HG03442 (cell line): ENCODE measurements around the gene FAM240A.

Experiments used
- ATAC-seq: cut with Tn5 transposase; IDR thresholded peaks from one replicate; pipeline ENCODE4 v1.9.1; 2021; ENCODE audit warnings: mild to moderate bottlenecking, moderate library complexity; ENCODE audit not compliant: unreplicated experiment

The FAM240A gene

DNA sequence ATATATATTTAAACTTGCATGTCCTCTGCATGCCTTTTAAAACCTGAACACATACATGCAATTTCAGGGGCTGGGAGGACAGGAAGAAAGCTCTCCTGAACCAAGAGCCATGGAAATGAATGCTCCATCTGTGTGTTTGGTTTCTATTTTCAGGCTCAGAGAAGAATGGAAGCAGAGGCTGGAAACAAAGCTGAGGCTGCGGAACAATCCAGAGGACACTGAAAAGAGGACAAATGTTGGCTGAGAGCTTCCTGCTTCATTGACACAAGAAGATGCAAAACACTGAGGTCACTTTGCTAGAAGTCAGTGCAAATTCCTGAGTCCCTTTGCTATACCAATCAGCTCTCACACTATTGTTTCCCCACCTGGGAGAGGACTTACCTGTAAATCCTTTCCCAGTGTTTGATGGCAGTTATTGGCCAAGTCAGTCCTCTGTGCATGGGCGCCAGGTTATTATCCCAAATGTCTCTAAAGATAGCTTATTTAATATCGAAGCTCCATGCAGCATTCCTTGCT lies 12.7 kb downstream of the FAM240A start:
- ATAC-seq = no peak

DNA sequence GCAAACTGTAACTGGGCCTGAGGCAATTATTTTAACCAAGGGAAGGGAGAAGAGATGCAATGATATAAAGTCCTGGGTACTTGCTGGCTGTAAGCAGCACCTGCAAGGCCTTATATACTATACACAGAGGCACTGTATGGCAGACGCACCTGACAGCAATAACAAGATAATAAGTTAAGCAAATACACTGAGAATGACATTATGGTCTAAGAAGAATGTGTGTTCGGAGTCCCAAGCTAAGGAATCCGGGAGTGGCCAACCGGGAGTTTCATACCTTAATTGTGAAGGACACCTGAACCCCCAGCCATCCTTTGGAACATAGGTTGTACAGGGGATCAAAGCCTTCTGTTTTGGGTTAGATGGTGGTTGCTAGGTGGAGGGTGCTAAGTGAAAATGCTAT lies 13.7 kb downstream of the FAM240A start:
- no peak for ATAC-seq

DNA sequence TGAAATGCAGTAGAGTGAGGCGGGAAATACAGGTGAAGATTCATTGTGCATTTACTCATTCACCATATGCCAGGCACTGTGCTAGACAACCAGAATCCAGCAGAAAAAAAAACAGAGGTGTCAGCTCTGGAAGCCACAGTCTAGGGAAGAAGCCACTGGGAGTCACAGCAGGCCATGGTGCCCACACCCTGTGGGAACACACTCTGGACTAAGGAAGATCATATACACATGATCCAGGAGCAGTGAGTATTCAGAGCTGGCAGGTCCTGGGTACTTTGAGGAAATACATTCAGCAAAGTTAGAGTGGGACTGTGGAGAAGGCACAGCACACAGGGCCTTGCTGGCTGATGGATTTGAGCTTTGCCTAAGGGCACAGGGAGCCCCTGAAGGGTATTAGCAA lies 14.8 kb downstream of the FAM240A start:
- no peak for ATAC-seq

DNA sequence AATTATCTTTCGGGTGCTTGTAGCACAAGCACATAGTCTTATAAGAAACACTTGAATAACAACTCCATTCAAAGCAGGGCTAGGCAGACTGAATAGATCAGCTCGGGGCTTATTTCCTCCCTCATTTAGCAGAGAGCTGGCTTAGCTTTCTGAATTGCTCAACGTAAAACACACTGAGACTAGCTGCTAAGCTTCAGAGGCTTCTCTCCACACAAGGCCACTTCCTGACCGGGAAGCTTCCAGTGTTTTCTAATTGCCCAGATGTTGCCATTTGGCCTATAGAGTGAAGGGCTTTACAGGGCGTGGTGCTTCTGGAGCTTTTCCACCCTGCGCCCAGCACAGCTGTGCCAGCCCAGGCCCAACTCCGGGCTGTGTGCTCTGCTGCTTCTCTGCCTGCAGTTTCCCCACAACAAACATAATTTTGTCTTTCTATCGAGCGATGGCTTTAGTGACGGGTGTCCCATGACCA lies 16.6 kb downstream of the FAM240A start:
- no peak for ATAC-seq

DNA sequence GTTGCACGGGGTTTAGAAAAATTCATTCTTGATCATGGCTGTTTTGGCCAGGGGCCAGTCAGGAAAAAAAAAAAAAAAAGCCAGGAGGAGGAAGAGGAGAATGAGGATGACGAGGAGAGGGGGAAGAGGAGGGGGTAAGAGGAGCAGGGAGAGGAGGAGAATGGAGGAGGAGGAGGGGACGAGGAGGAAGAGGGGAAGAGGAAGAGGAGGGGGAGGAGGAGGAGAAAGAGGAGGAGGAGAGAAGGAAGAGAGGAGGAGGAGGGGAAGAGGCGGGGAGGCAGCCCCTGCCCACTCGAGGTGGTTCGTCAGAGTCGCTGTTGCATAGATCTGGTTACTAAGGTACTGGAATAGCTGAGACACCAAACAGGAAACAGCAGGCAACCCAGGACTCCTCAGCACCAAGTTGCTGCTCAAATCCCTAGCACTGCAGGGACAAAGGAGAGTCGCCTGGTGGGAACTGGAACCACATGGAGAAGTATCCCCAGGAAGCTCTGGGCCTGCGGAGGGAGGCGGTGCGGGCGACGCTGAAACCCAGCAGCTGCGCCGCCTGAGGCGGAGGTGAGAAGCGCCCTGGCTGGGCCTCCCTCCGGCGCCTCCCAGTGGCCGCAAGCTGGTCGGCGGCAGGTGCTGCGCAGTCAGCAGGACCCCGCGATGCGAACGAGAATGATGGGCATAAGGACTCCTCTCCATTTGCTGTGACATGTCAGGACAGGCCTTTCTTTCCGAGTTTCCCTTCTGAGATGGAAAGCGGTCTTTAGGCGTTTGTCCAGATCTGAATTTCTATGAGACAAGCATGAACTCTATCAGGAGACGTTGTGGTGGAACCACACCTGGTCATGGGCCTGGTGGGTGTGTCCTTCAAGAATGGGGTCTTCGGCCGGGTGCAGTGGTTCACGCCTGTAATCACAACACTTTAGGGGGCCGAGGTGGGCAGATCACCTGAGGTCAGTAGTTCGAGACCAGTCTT lies 17.5 kb downstream of the FAM240A start:
- ATAC-seq = peak; percentile 67

DNA sequence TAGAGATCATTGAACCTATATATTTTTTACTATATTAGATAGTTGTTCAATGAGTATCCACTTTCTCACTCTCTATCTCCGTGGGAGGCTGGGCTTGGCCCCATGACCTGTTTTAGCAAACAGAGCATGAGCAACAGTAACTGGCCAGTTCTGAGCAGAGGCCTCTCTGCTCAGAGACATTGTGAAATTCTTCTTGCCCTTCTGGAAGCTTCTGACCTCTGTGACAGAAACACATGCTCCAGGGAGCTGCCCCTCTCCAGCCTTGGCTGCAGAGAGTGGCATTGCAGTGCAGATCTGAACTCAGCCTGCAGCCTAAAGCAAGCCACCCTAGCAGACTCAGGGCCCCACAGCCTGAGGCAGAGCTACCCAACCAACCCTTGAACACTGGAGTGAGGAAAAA lies 20.5 kb downstream of the FAM240A start:
- ATAC-seq = no peak

DNA sequence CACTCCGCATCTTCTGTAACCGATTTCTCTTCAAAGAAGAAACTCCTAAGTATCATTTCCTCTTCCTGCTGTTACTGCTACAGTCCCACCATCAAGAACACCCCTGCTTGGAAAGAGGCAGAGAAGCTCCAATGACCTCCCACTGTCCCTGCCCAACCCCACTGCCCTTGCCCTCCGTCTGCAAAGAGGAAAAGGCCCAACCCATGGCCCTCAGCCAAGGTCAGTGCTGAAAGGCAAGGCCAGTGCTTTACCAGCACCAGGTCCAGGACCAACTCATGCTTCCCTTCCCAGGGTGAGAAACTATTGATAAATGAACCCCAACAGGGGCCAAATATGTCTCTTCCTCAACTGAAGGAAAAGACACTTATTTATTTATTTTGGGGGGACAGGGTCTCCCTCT lies 22.5 kb downstream of the FAM240A start:
- no peak for ATAC-seq

DNA sequence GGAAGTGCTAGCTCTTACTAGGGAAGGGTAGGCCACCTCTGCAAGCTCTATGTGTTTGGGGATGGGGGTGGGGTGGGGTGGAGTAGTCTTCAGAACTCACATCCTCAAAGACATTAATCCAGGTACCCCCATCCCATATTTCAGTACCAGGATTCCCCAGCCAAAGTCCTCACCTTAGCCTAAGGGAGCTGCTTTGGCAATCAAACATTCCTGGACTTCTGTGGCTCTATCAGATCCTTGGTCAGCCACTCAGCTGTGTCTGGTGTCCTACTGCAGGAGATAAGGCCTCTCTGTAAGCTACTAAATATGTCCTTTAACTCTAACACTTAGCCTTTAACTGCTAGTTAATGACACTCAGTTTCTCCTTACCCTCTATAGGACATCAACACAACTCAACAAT lies 26.9 kb downstream of the FAM240A start:
- ATAC-seq = no peak

DNA sequence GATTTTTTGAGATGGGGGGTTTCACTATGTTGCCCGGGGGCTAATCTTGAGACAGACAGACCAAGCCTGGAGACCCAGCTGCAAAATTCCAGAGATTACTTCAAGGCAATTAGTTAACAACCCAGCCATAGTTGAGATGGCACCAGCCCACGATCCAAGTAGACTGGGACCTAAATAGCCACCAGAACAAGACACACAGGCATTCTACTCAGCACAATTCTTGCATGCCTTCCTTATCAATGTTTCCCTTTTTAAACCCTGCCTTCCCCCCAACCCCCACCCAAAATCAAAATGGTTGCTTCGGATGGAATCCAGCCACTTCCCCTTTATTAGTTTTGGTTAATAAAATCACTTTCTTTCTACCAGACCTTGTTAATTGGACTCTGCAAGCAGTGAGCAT lies 28.6 kb downstream of the FAM240A start:
- ATAC-seq = no peak

DNA sequence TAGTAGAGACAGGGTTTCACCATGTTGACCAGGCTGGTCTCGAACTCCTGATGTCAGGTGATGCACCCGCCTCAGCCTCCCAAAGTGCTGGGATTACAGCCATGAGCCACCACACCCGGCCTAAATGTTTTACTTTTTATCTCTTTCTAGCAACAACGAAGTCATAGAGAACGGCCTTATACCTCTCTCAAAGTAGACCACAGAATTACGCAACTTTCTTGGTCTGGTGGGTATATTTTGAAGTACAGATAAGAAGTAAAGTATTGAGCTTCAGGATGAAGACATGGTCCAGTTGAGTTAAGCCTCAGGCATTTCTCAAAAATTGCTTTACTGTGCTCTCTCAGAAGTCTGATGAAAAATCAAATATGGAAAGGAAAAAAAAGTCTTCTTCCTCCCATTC lies 30.6 kb downstream of the FAM240A start:
- no peak for ATAC-seq

DNA sequence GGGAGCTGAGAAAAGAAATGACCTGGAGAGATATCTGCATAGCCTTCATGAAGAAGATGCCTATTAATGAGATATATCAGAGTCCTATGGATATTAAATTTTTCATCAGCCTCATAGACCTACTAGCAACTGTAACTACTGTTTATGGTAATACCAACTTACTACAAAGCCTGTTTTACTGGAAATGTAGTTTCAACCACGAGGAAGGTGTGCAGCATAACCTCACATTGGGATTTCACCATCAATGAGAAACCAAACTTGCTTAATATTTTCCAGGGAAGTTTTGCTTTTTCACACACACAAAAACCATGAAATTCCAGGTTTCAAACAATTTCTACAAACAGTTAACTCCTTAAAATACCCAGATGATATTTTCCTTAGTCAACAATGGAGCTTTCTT lies 31.4 kb downstream of the FAM240A start:
- no peak for ATAC-seq

DNA sequence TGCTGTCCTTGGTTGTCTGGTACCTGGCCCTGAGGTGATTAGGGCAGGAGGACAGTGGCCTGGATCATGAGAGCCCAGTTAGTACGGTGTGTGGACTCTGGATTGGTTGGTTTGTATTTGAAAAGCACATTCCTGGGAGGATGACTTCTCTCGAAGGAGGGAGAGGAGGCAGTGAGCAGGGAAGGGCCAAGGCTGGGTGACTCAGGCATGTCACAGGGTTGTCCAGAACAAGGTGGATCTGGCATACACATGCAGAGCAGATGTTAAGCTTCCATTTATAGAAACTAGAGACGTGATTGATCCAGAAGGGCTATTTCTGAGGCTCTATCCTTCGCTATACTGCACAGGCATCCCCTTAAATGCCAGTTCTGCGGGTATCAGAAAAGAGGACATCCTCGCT lies 34.4 kb downstream of the FAM240A start:
- ATAC-seq = no peak

DNA sequence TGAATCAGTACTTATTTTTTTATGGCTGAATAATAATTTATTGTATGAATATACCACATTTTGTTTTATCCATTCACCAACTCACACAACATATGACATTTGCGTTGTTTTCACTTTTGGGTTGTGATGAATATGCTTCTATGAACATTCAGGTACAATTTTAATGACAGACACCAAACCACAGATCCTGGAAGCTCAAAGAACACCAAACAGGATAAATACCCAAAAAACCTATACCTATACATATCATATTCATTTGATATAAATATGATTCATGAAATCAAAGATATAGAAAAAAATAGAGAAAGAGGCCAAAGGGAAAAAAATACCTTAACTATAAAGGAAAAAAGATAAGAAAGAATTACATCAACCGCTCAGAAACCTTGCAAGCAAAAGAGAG lies 35.8 kb downstream of the FAM240A start:
- no peak for ATAC-seq

DNA sequence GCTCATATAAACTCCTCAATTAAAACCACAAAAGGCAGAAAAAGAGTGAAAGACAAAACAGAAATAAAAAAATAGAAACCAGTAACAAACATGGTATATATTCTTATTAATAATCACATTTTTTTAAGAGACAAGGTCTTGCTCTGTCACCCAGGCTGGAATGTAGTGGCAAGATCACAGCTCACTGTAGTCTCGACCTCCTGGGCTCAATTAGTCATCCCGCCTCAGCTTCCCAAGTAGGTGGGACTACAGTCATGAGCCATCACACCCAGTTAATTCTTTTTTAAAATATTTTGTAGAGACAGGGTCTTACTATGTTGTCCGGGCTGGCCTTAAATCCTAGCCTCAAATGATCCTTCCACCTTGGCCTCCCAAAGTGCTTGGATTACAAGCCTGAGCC lies 37.1 kb downstream of the FAM240A start:
- ATAC-seq = no peak

DNA sequence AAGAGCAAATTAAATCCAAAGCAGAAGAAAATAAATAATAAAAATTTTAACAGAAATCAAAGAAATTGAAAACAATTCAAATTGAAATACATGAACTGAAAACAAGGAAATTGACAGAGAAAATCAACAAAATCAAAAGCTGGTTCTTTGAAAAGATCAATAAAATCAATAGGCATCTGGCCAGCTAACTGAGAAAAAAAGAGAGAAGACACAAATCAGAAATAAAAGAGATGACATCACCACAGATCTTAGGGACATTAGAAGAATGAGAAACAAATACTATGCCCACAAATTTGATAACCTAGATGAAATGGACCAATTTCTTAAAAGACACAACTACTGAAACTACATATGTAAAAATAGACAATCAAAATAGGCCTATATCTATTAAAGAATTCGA lies 38.8 kb downstream of the FAM240A start:
- no peak for ATAC-seq

DNA sequence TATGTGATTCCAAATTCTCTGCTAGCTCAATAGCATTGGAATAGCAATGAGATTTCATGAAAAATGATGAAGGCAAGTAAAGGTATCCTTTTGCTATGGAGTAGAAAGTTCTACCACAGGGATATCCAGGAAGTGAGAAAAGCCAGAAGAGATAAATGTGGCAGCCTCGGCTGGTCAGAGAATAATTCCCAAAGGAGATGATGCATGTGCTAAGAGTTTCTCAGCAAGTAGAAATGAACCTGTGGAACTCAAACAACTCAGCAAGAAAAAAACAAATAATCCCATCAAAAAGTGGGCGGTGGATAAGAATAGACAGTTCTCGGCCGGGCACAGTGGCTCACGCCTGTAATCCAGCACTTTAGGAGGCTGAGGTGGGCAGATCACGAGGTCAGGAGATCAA lies 42.9 kb downstream of the FAM240A start:
- ATAC-seq = no peak

DNA sequence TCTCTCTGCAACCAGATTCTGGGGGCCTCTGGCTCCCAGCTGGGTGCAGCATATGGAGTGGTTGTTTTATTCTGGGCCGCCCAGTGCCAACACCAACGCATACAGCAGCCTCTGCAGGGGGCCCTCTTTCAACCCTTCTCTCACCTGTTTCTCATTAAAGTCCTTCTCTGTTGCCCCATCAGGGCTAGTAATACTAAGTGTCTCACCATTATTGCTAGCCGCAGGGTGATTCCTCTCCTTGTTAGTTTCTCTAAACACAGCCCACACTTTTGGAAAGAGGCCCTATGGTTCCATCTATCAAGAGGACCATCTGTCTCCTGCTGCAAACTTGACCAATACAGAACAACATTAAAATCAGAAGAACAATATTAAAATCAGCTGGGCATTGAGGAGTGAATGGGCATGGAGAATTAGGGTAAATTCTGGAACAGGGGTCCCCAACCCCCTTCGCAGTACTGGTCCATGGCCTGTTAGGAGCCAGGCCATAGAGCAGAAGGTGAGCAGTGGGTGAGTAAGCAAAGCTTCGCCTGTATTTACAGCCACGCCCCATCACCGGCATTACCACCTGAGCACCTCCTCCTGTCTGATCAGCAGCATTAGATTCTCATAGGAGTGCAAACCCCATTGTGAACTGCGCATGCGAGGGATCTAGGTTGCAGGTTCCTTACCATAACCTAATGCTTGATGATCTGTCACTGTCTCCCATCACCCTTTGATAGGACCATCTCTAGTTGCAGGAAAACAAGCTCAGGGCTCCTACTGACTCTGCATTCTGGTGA lies 44.6 kb downstream of the FAM240A start:
- no peak for ATAC-seq

DNA sequence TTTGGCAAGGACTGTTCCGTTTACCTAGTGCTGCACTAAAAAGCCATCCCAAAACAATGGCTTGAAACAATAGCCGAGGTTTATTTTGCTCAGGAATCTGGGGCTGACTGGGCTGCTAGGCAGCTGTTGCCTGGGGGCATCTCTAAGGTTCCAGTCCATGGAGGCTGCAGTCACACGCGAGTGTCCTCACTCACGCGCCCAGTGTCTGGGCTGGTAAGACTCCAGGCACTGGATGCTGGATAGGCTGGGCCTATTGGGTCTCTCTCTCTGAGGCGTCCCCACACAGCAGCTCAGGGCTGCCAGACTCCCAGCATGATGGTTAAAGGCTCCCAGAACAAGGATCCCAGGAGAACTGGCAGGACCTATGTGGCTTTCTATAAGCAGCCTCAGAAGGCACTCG lies 47.0 kb downstream of the FAM240A start:
- no peak for ATAC-seq

DNA sequence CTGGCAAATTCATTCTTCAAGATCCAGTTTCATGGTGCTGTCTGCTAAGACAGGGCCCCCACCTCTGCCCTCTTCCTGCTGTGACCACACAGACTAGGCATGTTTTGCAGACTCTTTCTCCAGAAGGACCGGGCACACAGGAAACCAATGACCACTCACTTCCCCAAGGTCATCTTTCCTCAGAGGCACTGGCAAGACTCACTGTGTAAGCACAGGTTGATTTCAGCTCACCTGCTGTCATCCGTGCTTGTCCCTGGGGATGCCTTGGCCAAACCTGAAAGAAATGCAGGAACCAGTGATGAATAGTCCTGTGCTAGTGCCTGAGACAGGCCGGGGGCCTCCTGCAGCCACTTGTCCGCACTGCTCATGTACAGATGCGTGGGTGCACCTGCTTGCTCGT lies 47.7 kb downstream of the FAM240A start:
- no peak for ATAC-seq

DNA sequence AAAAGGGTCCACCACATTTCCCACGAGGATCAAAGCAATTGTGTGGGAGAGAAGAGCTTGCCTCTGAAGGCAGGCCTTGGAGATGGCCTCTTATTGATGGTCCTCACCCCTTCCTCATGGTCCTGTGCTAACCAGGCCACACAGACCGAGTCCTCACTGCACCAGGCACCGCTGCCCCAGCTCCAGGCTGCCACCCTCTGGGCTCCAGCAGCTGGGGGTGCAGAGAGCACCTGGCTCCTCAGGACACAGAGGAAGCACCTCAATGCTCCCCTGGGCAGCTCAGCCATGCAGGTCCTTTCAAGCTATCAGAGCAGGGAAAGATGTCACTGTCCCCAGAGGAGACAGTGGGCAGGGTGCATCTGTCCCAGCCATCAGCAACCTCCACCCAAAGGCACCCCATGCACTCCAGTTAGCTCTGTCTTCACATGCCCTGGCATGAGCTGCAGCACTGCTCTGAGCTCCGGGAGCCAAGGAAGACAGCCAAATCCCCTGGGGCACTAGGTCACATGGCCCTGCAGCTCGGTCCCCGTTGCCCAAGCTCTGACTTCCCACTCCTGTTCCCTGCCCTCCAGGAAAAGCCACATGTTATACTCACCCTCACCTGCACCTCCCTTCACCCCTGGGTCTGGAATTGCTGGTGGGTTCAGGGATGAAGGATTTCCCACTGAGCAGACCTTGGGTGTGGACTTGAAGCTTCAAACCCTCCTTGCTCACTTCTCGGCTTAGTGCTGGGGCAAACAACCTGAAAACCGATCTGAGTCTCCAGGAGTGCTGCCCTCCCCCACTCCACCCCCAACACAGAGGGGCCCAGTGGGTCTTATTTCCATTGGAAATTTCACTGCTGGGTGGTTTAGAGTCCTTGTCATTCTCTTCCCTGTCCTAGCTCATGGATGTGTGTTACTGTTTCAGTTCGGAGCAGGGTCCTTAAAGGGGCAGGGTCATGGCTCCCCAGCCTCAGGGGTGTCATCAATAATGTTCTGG lies 48.5 kb downstream of the FAM240A start:
- no peak for ATAC-seq
